GM23338 (cell line): ENCODE data around the gene BLVRA. TPM values are rescaled to one million over a fixed set of nuclear protein-coding genes. Genes with fewer than 3 reads are reported as not detected.

Experiments used
- ATAC-seq: fragments of 200-7000 bp; cut with Tn5 transposase; 3 replicates; pipeline ENCODE4 v1.9.1; 2020
- DNase-seq: peaks from one replicate; pipeline ENCODE4 v3.0.0-alpha.2; 2015; ENCODE audit warnings: low spot score
- H2AFZ ChIP-seq: fragments of 200-600 bp; sonication (generic); 2 replicates; pipeline ENCODE4 v1.8.0; 2016; ENCODE audit warnings: antibody characterized with exemption, mild to moderate bottlenecking, moderate library complexity
- H3F3A ChIP-seq: fragments of 200-600 bp; sonication (generic); replicated peaks from 2 replicates; pipeline ENCODE4 v1.8.0; 2017; ENCODE audit warnings: antibody characterized with exemption, mixed run types, low read depth
- H3K27ac ChIP-seq: fragments of 200-600 bp; sonication (generic); 2 replicates; pipeline ENCODE4 v1.6.1; 2016; ENCODE audit warnings: low read depth
- H3K27me3 ChIP-seq: fragments of 200-600 bp; sonication (generic); 2 replicates; pipeline ENCODE4 v1.8.0; 2016; ENCODE audit warnings: mild to moderate bottlenecking, mixed run types, moderate library complexity; ENCODE audit not compliant: insufficient read depth
- H3K36me3 ChIP-seq: fragments of 200-600 bp; sonication (generic); 2 replicates; pipeline ENCODE4 v1.8.0; 2016; ENCODE audit warnings: mild to moderate bottlenecking; ENCODE audit not compliant: insufficient read depth
- H3K4me1 ChIP-seq: fragments of 200-600 bp; sonication (generic); 2 replicates; pipeline ENCODE4 v1.8.0; 2016; ENCODE audit warnings: mild to moderate bottlenecking, moderate library complexity; ENCODE audit not compliant: insufficient read depth
- H3K4me2 ChIP-seq: fragments of 200-600 bp; sonication (generic); 2 replicates; pipeline ENCODE4 v1.7.1; 2017; ENCODE audit warnings: mixed run types
- H3K4me3 ChIP-seq: fragments of 200-600 bp; sonication (generic); 2 replicates; pipeline ENCODE4 v1.6.1; 2016; ENCODE audit warnings: mixed run types
- H3K79me2 ChIP-seq: fragments of 200-600 bp; sonication (generic); replicated peaks from 2 replicates; pipeline ENCODE4 v1.8.0; 2017; ENCODE audit warnings: mild to moderate bottlenecking; ENCODE audit not compliant: insufficient read depth
- H3K9me2 ChIP-seq: fragments of 200-600 bp; sonication (generic); 2 replicates; pipeline ENCODE4 v1.8.0; 2017; ENCODE audit not compliant: insufficient read depth
- H4K20me1 ChIP-seq: fragments of 200-600 bp; sonication (generic); replicated peaks from 2 replicates; pipeline ENCODE4 v1.8.0; 2017; ENCODE audit warnings: mild to moderate bottlenecking; ENCODE audit not compliant: insufficient read depth
- H3K27ac Mint-ChIP-seq: 2 replicates; pipeline ENCODE4 v1.8.0; 2020; ENCODE audit warnings: inconsistent platforms, mild to moderate bottlenecking, moderate library complexity, mixed read lengths
- H3K27me3 Mint-ChIP-seq: 3 replicates; pipeline ENCODE4 v1.8.0; 2022; ENCODE audit warnings: low read depth, mild to moderate bottlenecking, moderate library complexity, mixed read lengths, inconsistent platforms; ENCODE audit not compliant: insufficient read depth, poor library complexity
- H3K36me3 Mint-ChIP-seq: 3 replicates; pipeline ENCODE4 v1.8.0; 2021; ENCODE audit warnings: low read depth, mild to moderate bottlenecking, inconsistent platforms, moderate library complexity, mixed read lengths
- H3K4me1 Mint-ChIP-seq: 3 replicates; pipeline ENCODE4 v1.8.0; 2020; ENCODE audit warnings: mild to moderate bottlenecking, inconsistent platforms, mixed read lengths
- H3K4me3 Mint-ChIP-seq: 3 replicates; pipeline ENCODE4 v1.8.0; 2021; ENCODE audit warnings: moderate library complexity, mild to moderate bottlenecking, inconsistent platforms, mixed read lengths
- H3K9me3 Mint-ChIP-seq: 3 replicates; pipeline ENCODE4 v1.8.0; 2020; ENCODE audit warnings: moderate library complexity, mild to moderate bottlenecking, inconsistent platforms, mixed read lengths
- CREB1 ChIP-seq: fragments of 250-450 bp; sonication (Bioruptor Pico); IDR thresholded peaks from 2 replicates; pipeline ENCODE4 v1.5.0; 2020; ENCODE audit warnings: low read depth, mild to moderate bottlenecking, moderate library complexity
- JUNB ChIP-seq: IDR thresholded peaks from one replicate; pipeline ENCODE4 v1.6.1; 2016; ENCODE audit warnings: antibody characterized with exemption; ENCODE audit not compliant: unreplicated experiment
- STAT1 ChIP-seq: IDR thresholded peaks from one replicate; pipeline ENCODE4 v1.6.1; 2016; ENCODE audit warnings: antibody characterized with exemption; ENCODE audit not compliant: unreplicated experiment
- ZNF114 ChIP-seq: fragments of 250-450 bp; sonication (Bioruptor Pico); IDR thresholded peaks from 2 replicates; pipeline ENCODE4 v1.5.0; 2020; ENCODE audit warnings: mild to moderate bottlenecking, moderate library complexity
- ZNF331 ChIP-seq: fragments of 250-450 bp; sonication (Bioruptor Pico); IDR thresholded peaks from 2 replicates; pipeline ENCODE4 v1.5.0; 2020; ENCODE audit warnings: low read depth, mild to moderate bottlenecking, moderate library complexity
- polyA plus RNA-seq: library from polyadenylated mRNA; unstranded; fragments of >200 nt; fragmentation: Nextera tagmentation; extraction: Ambion mirVana; gene quantifications from 2 replicates; pipeline ENCODE4 v1.2.1, GENCODE V29; 2016
- total RNA-seq: library from RNA; depleted of rRNA; stranded (reverse); fragments of >200 nt; shearing (Covaris generic); gene quantifications from 2 replicates; pipeline ENCODE4 v1.2.3, GENCODE V29; 2014
- TF ChIP-seq, protein P1 (sequence below), 2 experiments: fragments of 200-600 bp in 1 of 2; sonication (generic) in 1 of 2; conservative IDR thresholded peaks; 2 replicates each; pipeline versions ENCODE4 v1.5.1 to v1.6.1; 2016 to 2017; ENCODE audit warnings: antibody characterized with exemption in 2 of 2, low read depth in 2 of 2, mild to moderate bottlenecking in 2 of 2, moderate library complexity in 1 of 2
- TF ChIP-seq, protein P2 (sequence below): IDR thresholded peaks from 2 replicates; pipeline ENCODE4 v1.6.1; 2016; ENCODE audit warnings: antibody characterized with exemption
- TF ChIP-seq, protein P3 (sequence below): IDR thresholded peaks from one replicate; pipeline ENCODE4 v1.6.1; 2018; ENCODE audit warnings: antibody characterized with exemption; ENCODE audit not compliant: unreplicated experiment

The BLVRA gene
- total and polyA plus RNA-seq, 2 experiments from 2014 or later, result 17.0 to 46.5 TPM

DNA sequence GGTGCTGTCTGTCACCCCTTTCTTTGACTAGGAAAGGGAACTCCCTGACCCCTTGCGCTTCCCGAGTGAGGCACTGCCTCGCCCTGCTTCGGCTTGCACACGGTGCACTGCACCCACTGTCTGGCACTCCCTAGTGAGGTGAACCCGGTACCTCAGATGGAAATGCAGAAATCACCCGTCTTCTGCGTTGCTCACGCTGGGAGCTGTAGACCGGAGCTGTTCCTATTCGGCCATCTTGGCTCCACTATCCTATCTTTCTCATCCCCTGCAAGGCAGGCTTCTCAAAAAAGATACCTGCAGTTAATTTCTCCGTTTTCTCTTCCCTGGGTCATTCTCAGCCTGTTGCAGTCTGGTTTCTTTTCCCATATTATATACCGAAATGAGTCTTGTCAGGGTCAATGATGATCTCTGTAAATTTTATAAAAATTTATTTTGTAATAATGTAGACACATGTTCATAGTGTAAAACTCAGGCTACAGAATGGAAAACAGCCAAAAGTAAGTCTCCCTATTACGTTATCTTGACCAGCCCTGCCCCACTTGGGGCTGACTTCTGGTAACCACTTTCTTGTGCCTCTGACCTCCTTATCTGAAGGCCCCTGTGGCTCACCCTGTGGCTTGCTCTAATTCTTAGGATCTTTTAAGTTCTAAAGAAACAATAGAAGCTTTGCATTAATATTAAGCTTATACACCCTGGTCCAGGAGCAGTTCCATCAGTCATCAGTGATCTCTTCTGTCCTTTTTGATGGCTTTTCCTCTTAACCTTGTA is 20.7 kb downstream of the BLVRA start:
- Histone ChIP-seq H4K20me1 (no peaks in the 10 kb centered on the region), H3K36me3 (peaks cover 7% of the 10 kb centered on the region; the same call in 1 of the 2 replicates), H2AFZ (no peak overlapping the region), H3F3A (no peaks in the 10 kb centered on the region), H3K27me3 (no peaks in the 10 kb centered on the region), H3K4me1 (0 out of 2 replicates have a peak, but pooled peaks cover 6% of the 10 kb centered on the region), H3K9me2 (no peaks in the 10 kb centered on the region), H3K27ac (no peak overlapping the region), H3K4me2 (no peak overlapping the region), H3K79me2 (peaks cover 6% of the 10 kb centered on the region), H3K4me3 (no peak overlapping the region)
- Mint-ChIP-seq H3K4me3 (no peak overlapping the region), H3K27me3 (peaks cover 9% of the 10 kb centered on the region), H3K4me1 (no peaks in the 10 kb centered on the region; the same call in 2 of the 3 replicates), H3K9me3 (peaks cover 35% of the 10 kb centered on the region), H3K27ac (no peak overlapping the region), H3K36me3 (peaks cover 36% of the 10 kb centered on the region)
- ATAC-seq (no peak), DNase-seq (no peak)
- TF ChIP-seq, protein P1, sequence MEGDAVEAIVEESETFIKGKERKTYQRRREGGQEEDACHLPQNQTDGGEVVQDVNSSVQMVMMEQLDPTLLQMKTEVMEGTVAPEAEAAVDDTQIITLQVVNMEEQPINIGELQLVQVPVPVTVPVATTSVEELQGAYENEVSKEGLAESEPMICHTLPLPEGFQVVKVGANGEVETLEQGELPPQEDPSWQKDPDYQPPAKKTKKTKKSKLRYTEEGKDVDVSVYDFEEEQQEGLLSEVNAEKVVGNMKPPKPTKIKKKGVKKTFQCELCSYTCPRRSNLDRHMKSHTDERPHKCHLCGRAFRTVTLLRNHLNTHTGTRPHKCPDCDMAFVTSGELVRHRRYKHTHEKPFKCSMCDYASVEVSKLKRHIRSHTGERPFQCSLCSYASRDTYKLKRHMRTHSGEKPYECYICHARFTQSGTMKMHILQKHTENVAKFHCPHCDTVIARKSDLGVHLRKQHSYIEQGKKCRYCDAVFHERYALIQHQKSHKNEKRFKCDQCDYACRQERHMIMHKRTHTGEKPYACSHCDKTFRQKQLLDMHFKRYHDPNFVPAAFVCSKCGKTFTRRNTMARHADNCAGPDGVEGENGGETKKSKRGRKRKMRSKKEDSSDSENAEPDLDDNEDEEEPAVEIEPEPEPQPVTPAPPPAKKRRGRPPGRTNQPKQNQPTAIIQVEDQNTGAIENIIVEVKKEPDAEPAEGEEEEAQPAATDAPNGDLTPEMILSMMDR (conservative IDR thresholded peaks at IDR 0.05; ENCODE audit: low read depth in 2 of 2), result no peak
- TF ChIP-seq STAT1 (no peak), JUNB (no peak), CREB1 (no peak), ZNF331 (no peak), ZNF114 (CRISPR knock-in tag) (no peak)
- TF ChIP-seq, protein P2, sequence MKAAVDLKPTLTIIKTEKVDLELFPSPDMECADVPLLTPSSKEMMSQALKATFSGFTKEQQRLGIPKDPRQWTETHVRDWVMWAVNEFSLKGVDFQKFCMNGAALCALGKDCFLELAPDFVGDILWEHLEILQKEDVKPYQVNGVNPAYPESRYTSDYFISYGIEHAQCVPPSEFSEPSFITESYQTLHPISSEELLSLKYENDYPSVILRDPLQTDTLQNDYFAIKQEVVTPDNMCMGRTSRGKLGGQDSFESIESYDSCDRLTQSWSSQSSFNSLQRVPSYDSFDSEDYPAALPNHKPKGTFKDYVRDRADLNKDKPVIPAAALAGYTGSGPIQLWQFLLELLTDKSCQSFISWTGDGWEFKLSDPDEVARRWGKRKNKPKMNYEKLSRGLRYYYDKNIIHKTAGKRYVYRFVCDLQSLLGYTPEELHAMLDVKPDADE, result no peak
- TF ChIP-seq, protein P3, sequence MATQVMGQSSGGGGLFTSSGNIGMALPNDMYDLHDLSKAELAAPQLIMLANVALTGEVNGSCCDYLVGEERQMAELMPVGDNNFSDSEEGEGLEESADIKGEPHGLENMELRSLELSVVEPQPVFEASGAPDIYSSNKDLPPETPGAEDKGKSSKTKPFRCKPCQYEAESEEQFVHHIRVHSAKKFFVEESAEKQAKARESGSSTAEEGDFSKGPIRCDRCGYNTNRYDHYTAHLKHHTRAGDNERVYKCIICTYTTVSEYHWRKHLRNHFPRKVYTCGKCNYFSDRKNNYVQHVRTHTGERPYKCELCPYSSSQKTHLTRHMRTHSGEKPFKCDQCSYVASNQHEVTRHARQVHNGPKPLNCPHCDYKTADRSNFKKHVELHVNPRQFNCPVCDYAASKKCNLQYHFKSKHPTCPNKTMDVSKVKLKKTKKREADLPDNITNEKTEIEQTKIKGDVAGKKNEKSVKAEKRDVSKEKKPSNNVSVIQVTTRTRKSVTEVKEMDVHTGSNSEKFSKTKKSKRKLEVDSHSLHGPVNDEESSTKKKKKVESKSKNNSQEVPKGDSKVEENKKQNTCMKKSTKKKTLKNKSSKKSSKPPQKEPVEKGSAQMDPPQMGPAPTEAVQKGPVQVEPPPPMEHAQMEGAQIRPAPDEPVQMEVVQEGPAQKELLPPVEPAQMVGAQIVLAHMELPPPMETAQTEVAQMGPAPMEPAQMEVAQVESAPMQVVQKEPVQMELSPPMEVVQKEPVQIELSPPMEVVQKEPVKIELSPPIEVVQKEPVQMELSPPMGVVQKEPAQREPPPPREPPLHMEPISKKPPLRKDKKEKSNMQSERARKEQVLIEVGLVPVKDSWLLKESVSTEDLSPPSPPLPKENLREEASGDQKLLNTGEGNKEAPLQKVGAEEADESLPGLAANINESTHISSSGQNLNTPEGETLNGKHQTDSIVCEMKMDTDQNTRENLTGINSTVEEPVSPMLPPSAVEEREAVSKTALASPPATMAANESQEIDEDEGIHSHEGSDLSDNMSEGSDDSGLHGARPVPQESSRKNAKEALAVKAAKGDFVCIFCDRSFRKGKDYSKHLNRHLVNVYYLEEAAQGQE, result no peak
